Stimulated activated CD4-positive, alpha-beta T cell treated with anti-CD3 and anti-CD28 coated beads, Interleukin-1b, Interleukin-23, amount 100 ng/mL, for 48 hours (primary cell): ENCODE data around the gene GLP1R.

Experiments
- DNase-seq: peaks from one replicate; pipeline ENCODE4 v3.0.0-alpha.2; 2020

Gene GLP1R

GRCh38 chr6:39063526-39063925 lies 14.9 kb downstream of the GLP1R start:
- DNase-seq, result no peak

- no peak for DNase-seq
These were observed 17.0 kb downstream of the GLP1R start for GRCh38 chr6:39065561-39065960.

GRCh38 chr6:39068391-39068790 lies 19.8 kb downstream of the GLP1R start:
- DNase-seq, result no peak

GRCh38 chr6:39072830-39073229 lies 24.2 kb downstream of the GLP1R start:
- no peak for DNase-seq

- no peak for DNase-seq
These were observed 25.1 kb downstream of the GLP1R start for GRCh38 chr6:39073471-39074355.

GRCh38 chr6:39074486-39074885 lies 25.9 kb downstream of the GLP1R start:
- no peak for DNase-seq

- no peak for DNase-seq
These were observed 26.6 kb downstream of the GLP1R start for GRCh38 chr6:39075010-39075686.

GRCh38 chr6:39075807-39076622 lies 27.4 kb downstream of the GLP1R start:
- DNase-seq, result no peak

- no peak for DNase-seq
These were observed 28.3 kb downstream of the GLP1R start for GRCh38 chr6:39076623-39077535.

- DNase-seq, result no peak
These were observed 29.5 kb downstream of the GLP1R start for GRCh38 chr6:39077882-39078594.

GRCh38 chr6:39078695-39079094 lies 30.1 kb downstream of the GLP1R start:
- DNase-seq, result no peak

GRCh38 chr6:39079197-39080125 lies 30.9 kb downstream of the GLP1R start:
- no peak for DNase-seq

GRCh38 chr6:39080246-39080875 lies 31.8 kb downstream of the GLP1R start:
- no peak for DNase-seq

- no peak for DNase-seq
These were observed 33.7 kb downstream of the GLP1R start for GRCh38 chr6:39082310-39082709.

GRCh38 chr6:39083231-39083634 lies 34.7 kb downstream of the GLP1R start:
- DNase-seq, result peak; percentile 23

GRCh38 chr6:39084506-39084905 lies 35.9 kb downstream of the GLP1R start:
- no peak for DNase-seq

- DNase-seq, result no peak
These were observed 36.7 kb downstream of the GLP1R start for GRCh38 chr6:39085129-39085797.

- DNase-seq, result peak; percentile 16
These were observed 37.7 kb downstream of the GLP1R start for GRCh38 chr6:39086294-39086693.

- no peak for DNase-seq
These were observed 38.1 kb downstream of the GLP1R start for GRCh38 chr6:39086711-39087110.
